Endothelial cell of umbilical vein (primary cell): ENCODE measurements around the gene SEC31A. TPM values are rescaled to one million over a fixed set of nuclear protein-coding genes. Genes with fewer than 3 reads are reported as not detected.

Experiments
- BruUV-seq: library from RNA; stranded (reverse); fragments of 400-500 nt; replicated peaks from 2 replicates; lab custom pipeline; 2021; lab: Mats Ljungman, UMichigan
- CTCF ChIA-PET: fragments of 300-600, 350-600 bp; sonication (Branson Sonifier 250); formaldehyde crosslinking; loops from one replicate; lab custom pipeline; 2021; ENCODE audit warnings: antibody characterized with exemption, inconsistent platforms; lab: Charles Lee
- POLR2A ChIA-PET: fragments of 300-600, 350-600 bp; sonication (Branson Sonifier 250); formaldehyde crosslinking; loops from one replicate; lab custom pipeline; 2021; ENCODE audit warnings: antibody characterized with exemption, inconsistent platforms; lab: Charles Lee
- DNase-seq: peaks from one replicate; pipeline ENCODE4 v3.0.0-alpha.2; 2011; ENCODE audit warnings: low read depth, low spot score
- FAIRE-seq: peaks from 2 replicates; lab custom pipeline; 2011; peaks lifted over from hg19 to GRCh38; lab: Jason Lieb, UNC
- H2AFZ ChIP-seq: 2 replicates; pipeline ENCODE4 v1.6.0; 2012; ENCODE audit warnings: low read depth, low read length, control low read depth, inconsistent platforms
- H3K27ac ChIP-seq: 2 replicates; pipeline ENCODE4 v1.5.1; 2011; ENCODE audit warnings: low read depth, mild to moderate bottlenecking, control low read depth, low read length, moderate library complexity; ENCODE audit not compliant: insufficient read depth
- H3K27me3 ChIP-seq, 2 experiments: 2 replicates each; pipeline versions ENCODE4 v1.6.0 to v1.6.1; 2011; ENCODE audit warnings: low read length in 2 of 2, mixed read lengths in 1 of 2; ENCODE audit not compliant: control insufficient read depth in 2 of 2, insufficient read depth in 2 of 2
- H3K36me3 ChIP-seq, 2 experiments: 2 replicates in 1 of 2; 3 replicates in 1 of 2; pipeline ENCODE4 v1.5.1; 2011; ENCODE audit warnings: low read length in 2 of 2, mild to moderate bottlenecking in 1 of 2, moderate library complexity in 1 of 2; ENCODE audit not compliant: control insufficient read depth in 2 of 2, insufficient read depth in 2 of 2; ENCODE audit errors: extremely low read depth in 1 of 2
- H3K4me1 ChIP-seq: 3 replicates; pipeline ENCODE4 v1.5.1; 2011; ENCODE audit warnings: mild to moderate bottlenecking, low read length; ENCODE audit not compliant: control insufficient read depth, insufficient read depth; ENCODE audit errors: extremely low read depth
- H3K4me2 ChIP-seq: 2 replicates; pipeline ENCODE4 v1.6.1; 2011; ENCODE audit warnings: low read length, control low read depth, mixed read lengths; ENCODE audit not compliant: insufficient read depth
- H3K4me3 ChIP-seq, 3 experiments: fragments of 200-600 bp in 1 of 3; sonication (generic), shearing (Covaris generic) in 1 of 3; replicated peaks in 1 of 3; 2 replicates each; pipeline ENCODE4 v1.5.1; 2011 to 2016; ENCODE audit warnings: control low read depth in 3 of 3, low read length in 3 of 3, mild to moderate bottlenecking in 2 of 3, inconsistent platforms in 1 of 3, low read depth in 1 of 3, moderate library complexity in 1 of 3; ENCODE audit not compliant: insufficient read depth in 1 of 3
- H3K79me2 ChIP-seq: 2 replicates; pipeline ENCODE4 v1.6.0; 2012; ENCODE audit warnings: low read length, inconsistent platforms; ENCODE audit not compliant: control insufficient read depth, insufficient read depth
- H3K9ac ChIP-seq: replicated peaks from 2 replicates; pipeline ENCODE3; 2011; ENCODE audit warnings: low read length, control low read depth; ENCODE audit not compliant: insufficient read depth; ENCODE audit errors: extremely low read depth
- H3K9me1 ChIP-seq: replicated peaks from 3 replicates; pipeline ENCODE4 v1.6.0; 2011; ENCODE audit warnings: mild to moderate bottlenecking, low read length; ENCODE audit not compliant: control insufficient read depth, insufficient read depth; ENCODE audit errors: extremely low read depth
- H3K9me3 ChIP-seq: replicated peaks from 2 replicates; pipeline ENCODE4 v1.5.1; 2012; ENCODE audit warnings: low read length, inconsistent platforms; ENCODE audit not compliant: control insufficient read depth, insufficient read depth
- H4K20me1 ChIP-seq: replicated peaks from 2 replicates; pipeline ENCODE3; 2011; ENCODE audit warnings: mild to moderate bottlenecking, low read length; ENCODE audit not compliant: control insufficient read depth, insufficient read depth; ENCODE audit errors: extremely low read depth
- EZH2 ChIP-seq: IDR thresholded peaks from 2 replicates; pipeline ENCODE4 v1.6.1; 2012; ENCODE audit warnings: borderline replicate concordance, low read depth, mild to moderate bottlenecking, moderate library complexity, low read length, inconsistent platforms; ENCODE audit not compliant: severe bottlenecking
- FOS ChIP-seq: IDR thresholded peaks from 2 replicates; pipeline ENCODE4 v1.6.1; 2011; ENCODE audit warnings: mild to moderate bottlenecking, low read length, moderate library complexity, borderline replicate concordance; ENCODE audit not compliant: insufficient read depth
- GATA2 ChIP-seq: IDR thresholded peaks from 2 replicates; pipeline ENCODE4 v1.7.0; 2011; ENCODE audit warnings: low read depth, mild to moderate bottlenecking, moderate library complexity, mixed read lengths, low read length; ENCODE audit not compliant: insufficient read length, insufficient read depth
- JUN ChIP-seq: IDR thresholded peaks from 2 replicates; pipeline ENCODE4 v1.6.1; 2011; ENCODE audit warnings: borderline replicate concordance, low read depth; ENCODE audit not compliant: insufficient read length, insufficient read depth
- MAX ChIP-seq: IDR thresholded peaks from 2 replicates; pipeline ENCODE4 v1.6.1; 2011; ENCODE audit not compliant: insufficient read depth, insufficient read length
- MYC ChIP-seq: IDR thresholded peaks from one replicate; pipeline ENCODE4 v1.6.1; 2011; ENCODE audit warnings: mild to moderate bottlenecking, low read depth, low read length
- POLR2A ChIP-seq: IDR thresholded peaks from 2 replicates; pipeline ENCODE4 v1.6.1; 2012; ENCODE audit warnings: low read depth, mild to moderate bottlenecking, control low read depth, low read length
- POLR2AphosphoS5 ChIP-seq: IDR thresholded peaks from 2 replicates; pipeline ENCODE4 v1.6.1; 2012; ENCODE audit warnings: low read depth, mild to moderate bottlenecking, control low read depth, low read length, moderate library complexity; ENCODE audit not compliant: insufficient read depth
- dilution Hi-C: fragments of 300-500 bp; cut with MboI; formaldehyde crosslinking; loops from one replicate; pipeline ENCODE4 v1.15.0; 2019; ENCODE audit warnings: low sequenced_read_pairs; ENCODE audit not compliant: extremely low pct_ligation_motif_present
- intact Hi-C: fragments of 100-400 bp; cut with micrococcal nuclease; formaldehyde crosslinking; loops from one replicate; pipeline ENCODE4 v1.10.0; 2022
- polyA plus RNA-seq, 4 experiments: library from polyadenylated mRNA; depleted of rRNA in 3 of 4; stranded (reverse) in 3 of 4; unstranded in 1 of 4; fragments of >200 nt; gene quantifications; 2 replicates each; pipeline versions ENCODE4 v1.2.1 to v1.2.3, GENCODE V29; 2011 to 2012; ENCODE audit warnings: missing spikeins in 1 of 4
- total RNA-seq: library from RNA; stranded (reverse); gene quantifications from 2 replicates; pipeline ENCODE4 v1.2.3, GENCODE V29; 2021
- TF ChIP-seq, protein P1 (sequence below), 2 donors: IDR thresholded peaks; 1 replicate in 1 of 2; 2 replicates in 1 of 2; pipeline ENCODE4 v1.5.1; 2011; ENCODE audit warnings: low read length in 2 of 2, mild to moderate bottlenecking in 2 of 2, moderate library complexity in 2 of 2, control low read depth in 1 of 2, inconsistent platforms in 1 of 2, low read depth in 1 of 2; ENCODE audit not compliant: insufficient read depth in 1 of 2; ENCODE audit errors: extremely low read depth in 1 of 2

SEC31A gene
- total and polyA plus RNA-seq, 2 donors (not counting 3 experiments of a cell fraction or from before 2014, with no cell fraction given), result 226 to 301 TPM

DNA sequence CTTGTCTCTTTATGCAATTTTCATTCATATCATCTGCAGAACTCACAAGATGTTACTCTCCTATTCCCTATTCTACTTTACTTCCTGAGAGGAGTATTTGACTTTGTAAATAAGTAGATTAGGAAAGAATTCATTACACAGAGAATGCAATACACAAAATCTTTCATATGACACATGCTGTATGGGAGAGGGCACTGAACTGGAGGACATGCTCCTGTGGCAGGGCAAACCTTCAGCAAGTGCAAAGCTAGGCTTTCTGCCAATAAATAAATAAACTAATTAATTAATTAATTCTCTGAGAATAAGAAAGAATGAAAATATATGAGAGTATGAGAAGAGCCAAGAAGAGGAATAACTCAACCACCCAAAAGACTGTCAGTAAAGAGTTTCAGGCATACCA, 43.5 kb upstream of the SEC31A start:
- H3K79me2 ChIP-seq, result no peaks in the 10 kb centered on the region
- no peak overlapping the region for H3K4me3 ChIP-seq
- no peak overlapping the region for H3K4me2 ChIP-seq
- no peaks in the 10 kb centered on the region for H3K27me3 ChIP-seq
- H4K20me1 ChIP-seq, result no peaks in the 10 kb centered on the region
- ChIA-PET CTCF (interaction anchor here (0.9 kb wide), 1 partner anchor 36 kb away, joined by 3 read pairs; no protein-coding TSS in a partner anchor), POLR2A (no interaction called here)
- H3K9ac ChIP-seq, result no peak overlapping the region
- no peak overlapping the region for H2AFZ ChIP-seq
- TF ChIP-seq FOS (no peak), POLR2AphosphoS5 (no peak), POLR2A (no peak), GATA2 (no peak), MAX (no peak), EZH2 (no peak), JUN (no peak), MYC (no peak)
- TF ChIP-seq, protein P1, sequence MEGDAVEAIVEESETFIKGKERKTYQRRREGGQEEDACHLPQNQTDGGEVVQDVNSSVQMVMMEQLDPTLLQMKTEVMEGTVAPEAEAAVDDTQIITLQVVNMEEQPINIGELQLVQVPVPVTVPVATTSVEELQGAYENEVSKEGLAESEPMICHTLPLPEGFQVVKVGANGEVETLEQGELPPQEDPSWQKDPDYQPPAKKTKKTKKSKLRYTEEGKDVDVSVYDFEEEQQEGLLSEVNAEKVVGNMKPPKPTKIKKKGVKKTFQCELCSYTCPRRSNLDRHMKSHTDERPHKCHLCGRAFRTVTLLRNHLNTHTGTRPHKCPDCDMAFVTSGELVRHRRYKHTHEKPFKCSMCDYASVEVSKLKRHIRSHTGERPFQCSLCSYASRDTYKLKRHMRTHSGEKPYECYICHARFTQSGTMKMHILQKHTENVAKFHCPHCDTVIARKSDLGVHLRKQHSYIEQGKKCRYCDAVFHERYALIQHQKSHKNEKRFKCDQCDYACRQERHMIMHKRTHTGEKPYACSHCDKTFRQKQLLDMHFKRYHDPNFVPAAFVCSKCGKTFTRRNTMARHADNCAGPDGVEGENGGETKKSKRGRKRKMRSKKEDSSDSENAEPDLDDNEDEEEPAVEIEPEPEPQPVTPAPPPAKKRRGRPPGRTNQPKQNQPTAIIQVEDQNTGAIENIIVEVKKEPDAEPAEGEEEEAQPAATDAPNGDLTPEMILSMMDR (IDR thresholded peaks at IDR 0.05; ENCODE audit: extremely low read depth in 1 of 2, insufficient read depth in 1 of 2, low read depth in 1 of 2, low read length in 2 of 2), result no peak
- FAIRE-seq (no peak), DNase-seq (no peak)
- H3K4me1 ChIP-seq, result no peaks in the 10 kb centered on the region
- H3K9me3 ChIP-seq, result no peaks in the 10 kb centered on the region
- H3K36me3 ChIP-seq, result peaks cover 2 to 11% of the 10 kb centered on the region in 2 experiments
- no peaks in the 10 kb centered on the region for H3K9me1 ChIP-seq
- H3K27ac ChIP-seq, result no peak overlapping the region
- intact Hi-C loops, result no loop called here
- BruUV-seq, result no TSS peak
- dilution Hi-C loops, result no loop called here
